ENCODE results near the gene RPL9. TPM values are rescaled to one million over a fixed set of nuclear protein-coding genes. Genes with fewer than 3 reads are reported as not detected.
"Not testable (repeated sequence)": the region's sequence is repeated elsewhere in the genome, so short reads cannot be mapped to it uniquely, and the experiment has no call there.

Gene RPL9
- total and polyA plus RNA-seq, 4 donors = 706 to 2,385 (median 1,263) TPM

- 50% methylated on average over 2 of the region's 4 CpGs for WGBS (ENCODE audit: insufficient coverage)
Observed at GRCh38 chr4:39429476-39430334, 29.0 kb downstream of the RPL9 start.

GRCh38 chr4:39427520-39428114, 31.1 kb downstream of the RPL9 start:
- Histone ChIP-seq H3K36me3 (ENCODE audit: control insufficient read depth, insufficient read depth, low read length) (no peaks in the 10 kb centered on the region), H3K4me3 (ENCODE audit: low read depth, low read length) (no peak overlapping the region), H3K27me3 (ENCODE audit: control insufficient read depth, insufficient read depth, low read length) (no peaks in the 10 kb centered on the region), H3K27ac (ENCODE audit: low read depth, low read length) (no peak overlapping the region), H3K9me3 (ENCODE audit: control insufficient read depth, insufficient read depth, low read length) (no peaks in the 10 kb centered on the region), H3K4me1 (ENCODE audit: control insufficient read depth, insufficient read depth, low read length) (no peaks in the 10 kb centered on the region)
- 67% methylated on average over 3 of the region's 10 CpGs for WGBS (ENCODE audit: insufficient coverage)
- no peak for DNase-seq (ENCODE audit: low read depth in 4 of 6, low spot score in 6 of 6)

More at GRCh38 chr4:39429476-39430334, 29.0 kb downstream of the RPL9 start:
- Histone ChIP-seq H3K27me3 (ENCODE audit: control insufficient read depth, insufficient read depth, low read length) (no peaks in the 10 kb centered on the region), H3K9me3 (ENCODE audit: control insufficient read depth, insufficient read depth, low read length) (no peaks in the 10 kb centered on the region), H3K4me3 (ENCODE audit: low read depth, low read length) (no peak overlapping the region), H3K27ac (ENCODE audit: low read depth, low read length) (no peak overlapping the region), H3K4me1 (ENCODE audit: control insufficient read depth, insufficient read depth, low read length) (no peaks in the 10 kb centered on the region), H3K36me3 (ENCODE audit: control insufficient read depth, insufficient read depth, low read length) (no peaks in the 10 kb centered on the region)
- no peak for DNase-seq (ENCODE audit: low read depth in 4 of 6, low spot score in 6 of 6)

- no CpG with 5 or more reads among the region's 1 CpG for WGBS (ENCODE audit: insufficient coverage)
- DNase-seq (ENCODE audit: low read depth in 4 of 6, low spot score in 6 of 6) = no peak
- Histone ChIP-seq H3K9me3 (ENCODE audit: control insufficient read depth, insufficient read depth, low read length) (no peaks in the 10 kb centered on the region), H3K27ac (ENCODE audit: low read depth, low read length) (no peak overlapping the region), H3K4me3 (ENCODE audit: low read depth, low read length) (no peak overlapping the region), H3K36me3 (ENCODE audit: control insufficient read depth, insufficient read depth, low read length) (no peaks in the 10 kb centered on the region), H3K27me3 (ENCODE audit: control insufficient read depth, insufficient read depth, low read length) (no peaks in the 10 kb centered on the region), H3K4me1 (ENCODE audit: control insufficient read depth, insufficient read depth, low read length) (no peaks in the 10 kb centered on the region)
Observed at GRCh38 chr4:39426728-39427127, 32.0 kb downstream of the RPL9 start.

GRCh38 chr4:39425297-39425696, 33.4 kb downstream of the RPL9 start:
- H3K9me3 ChIP-seq (ENCODE audit: control insufficient read depth, insufficient read depth, low read length); H3K4me3 ChIP-seq (ENCODE audit: low read depth, low read length); H3K36me3 ChIP-seq (ENCODE audit: control insufficient read depth, insufficient read depth, low read length); H3K27ac ChIP-seq (ENCODE audit: low read depth, low read length); DNase-seq (ENCODE audit: low read depth in 4 of 6, low spot score in 6 of 6); H3K27me3 ChIP-seq (ENCODE audit: control insufficient read depth, insufficient read depth, low read length); H3K4me1 ChIP-seq (ENCODE audit: control insufficient read depth, insufficient read depth, low read length): not testable (repeated sequence)
- WGBS (ENCODE audit: insufficient coverage) = 80% methylated on average over 1 of the region's 1 CpG

GRCh38 chr4:39422247-39422646, 36.5 kb downstream of the RPL9 start:
- no peak for DNase-seq (ENCODE audit: low read depth in 4 of 6, low spot score in 6 of 6)
- Histone ChIP-seq H3K4me3 (ENCODE audit: low read depth, low read length) (no peak overlapping the region), H3K36me3 (ENCODE audit: control insufficient read depth, insufficient read depth, low read length) (no peaks in the 10 kb centered on the region), H3K9me3 (ENCODE audit: control insufficient read depth, insufficient read depth, low read length) (no peaks in the 10 kb centered on the region), H3K27ac (ENCODE audit: low read depth, low read length) (no peak overlapping the region), H3K27me3 (ENCODE audit: control insufficient read depth, insufficient read depth, low read length) (no peaks in the 10 kb centered on the region), H3K4me1 (ENCODE audit: control insufficient read depth, insufficient read depth, low read length) (no peaks in the 10 kb centered on the region)
- WGBS (ENCODE audit: insufficient coverage) = no CpG with 5 or more reads among the region's 3 CpGs

GRCh38 chr4:39415678-39416283, 42.9 kb downstream of the RPL9 start:
- no peak for DNase-seq (ENCODE audit: low read depth in 4 of 6, low spot score in 6 of 6)
- Histone ChIP-seq H3K4me1 (ENCODE audit: control insufficient read depth, insufficient read depth, low read length) (no peaks in the 10 kb centered on the region), H3K4me3 (ENCODE audit: low read depth, low read length) (no peak overlapping the region), H3K27ac (ENCODE audit: low read depth, low read length) (no peak overlapping the region), H3K9me3 (ENCODE audit: control insufficient read depth, insufficient read depth, low read length) (no peaks in the 10 kb centered on the region), H3K27me3 (ENCODE audit: control insufficient read depth, insufficient read depth, low read length) (no peaks in the 10 kb centered on the region), H3K36me3 (ENCODE audit: control insufficient read depth, insufficient read depth, low read length) (no peaks in the 10 kb centered on the region)
- no CpG with 5 or more reads among the region's 2 CpGs for WGBS (ENCODE audit: insufficient coverage)

GRCh38 chr4:39411561-39411960, 47.2 kb downstream of the RPL9 start:
- H3K4me3 ChIP-seq (ENCODE audit: low read depth, low read length); H3K27ac ChIP-seq (ENCODE audit: low read depth, low read length); H3K36me3 ChIP-seq (ENCODE audit: control insufficient read depth, insufficient read depth, low read length); H3K4me1 ChIP-seq (ENCODE audit: control insufficient read depth, insufficient read depth, low read length); DNase-seq (ENCODE audit: low read depth in 4 of 6, low spot score in 6 of 6); H3K27me3 ChIP-seq (ENCODE audit: control insufficient read depth, insufficient read depth, low read length); H3K9me3 ChIP-seq (ENCODE audit: control insufficient read depth, insufficient read depth, low read length): not testable (repeated sequence)
- 98% methylated on average over 7 of the region's 8 CpGs for WGBS (ENCODE audit: insufficient coverage)

- no peaks in the 10 kb centered on the region for H3K9me3 ChIP-seq (ENCODE audit: control insufficient read depth, insufficient read depth, low read length)
- H3K4me1 ChIP-seq (ENCODE audit: control insufficient read depth, insufficient read depth, low read length) = no peaks in the 10 kb centered on the region
- H3K27me3 ChIP-seq (ENCODE audit: control insufficient read depth, insufficient read depth, low read length) = no peaks in the 10 kb centered on the region
- no peak overlapping the region for H3K4me3 ChIP-seq (ENCODE audit: low read depth, low read length)
- no peaks in the 10 kb centered on the region for H3K36me3 ChIP-seq (ENCODE audit: control insufficient read depth, insufficient read depth, low read length)
- WGBS (ENCODE audit: insufficient coverage) = 60% methylated on average over 1 of the region's 5 CpGs
- no peak for DNase-seq (ENCODE audit: low read depth in 4 of 6, low spot score in 6 of 6)
- H3K27ac ChIP-seq (ENCODE audit: low read depth, low read length) = no peak overlapping the region
Observed at GRCh38 chr4:39410415-39410814, 48.3 kb downstream of the RPL9 start.

GRCh38 chr4:39407584-39407885, 51.2 kb downstream of the RPL9 start:
- H3K4me1 ChIP-seq (ENCODE audit: control insufficient read depth, insufficient read depth, low read length) = no peaks in the 10 kb centered on the region
- no peaks in the 10 kb centered on the region for H3K27me3 ChIP-seq (ENCODE audit: control insufficient read depth, insufficient read depth, low read length)
- H3K36me3 ChIP-seq (ENCODE audit: control insufficient read depth, insufficient read depth, low read length) = no peaks in the 10 kb centered on the region
- DNase-seq (ENCODE audit: low read depth in 4 of 6, low spot score in 6 of 6) = no peak
- H3K4me3 ChIP-seq (ENCODE audit: low read depth, low read length) = no peak overlapping the region
- no peaks in the 10 kb centered on the region for H3K9me3 ChIP-seq (ENCODE audit: control insufficient read depth, insufficient read depth, low read length)
- no peak overlapping the region for H3K27ac ChIP-seq (ENCODE audit: low read depth, low read length)
- WGBS (ENCODE audit: insufficient coverage) = no CpG with 5 or more reads among the region's 1 CpG
